HepG2 (cell line): ENCODE data around the gene DOC2A. TPM values are rescaled to one million over a fixed set of nuclear protein-coding genes. Genes with fewer than 3 reads are reported as not detected.

Experiments used
- ATAC-seq: fragments of 200-7000 bp; cut with Tn5 transposase; 3 replicates; pipeline ENCODE4 v1.9.1; 2020; ENCODE audit warnings: mild to moderate bottlenecking, moderate library complexity
- BruUV-seq: library from RNA; stranded (reverse); fragments of 400-500 nt; replicated peaks from 2 replicates; lab custom pipeline; 2021; lab: Mats Ljungman, UMichigan
- CTCF ChIA-PET: fragments of 300-600 bp; formaldehyde crosslinking; extraction: SDS; loops from one replicate; lab custom pipeline; 2021; ENCODE audit warnings: low total read pairs, inconsistent platforms, low intra/inter-chr PET ratio; lab: Yijun Ruan, JAX
- POLR2A ChIA-PET: fragments of 350-600 bp; sonication (Branson Sonifier 250); formaldehyde crosslinking; loops from one replicate; lab custom pipeline; 2020; ENCODE audit warnings: antibody characterized with exemption, inconsistent platforms; lab: Yijun Ruan, JAX
- DNase-seq: peaks from one replicate; pipeline ENCODE4 v3.0.0-alpha.2; 2015; ENCODE audit warnings: low spot score
- FAIRE-seq: peaks from 3 replicates; lab custom pipeline; 2011; peaks lifted over from hg19 to GRCh38; lab: Jason Lieb, UNC
- H2AFZ ChIP-seq: one replicate; pipeline ENCODE4 v1.6.1; 2011; ENCODE audit warnings: low read length, inconsistent platforms
- H3K27ac ChIP-seq: fragments of 300-600 bp; 3 replicates; pipeline ENCODE4 v1.8.0; 2011; ENCODE audit warnings: mixed run types, mild to moderate bottlenecking, mixed read lengths, low read length, inconsistent platforms; ENCODE audit not compliant: insufficient read depth; ENCODE audit errors: extremely low read length
- H3K27me3 ChIP-seq, 2 experiments: fragments of 200-600 bp in 1 of 2; 2 replicates in 1 of 2; 3 replicates in 1 of 2; pipeline versions ENCODE4 v1.6.0 to v1.8.0; 2011; ENCODE audit warnings: low read length in 2 of 2, mild to moderate bottlenecking in 2 of 2, moderate library complexity in 2 of 2, inconsistent platforms in 1 of 2; ENCODE audit not compliant: insufficient read depth in 2 of 2, control insufficient read depth in 1 of 2
- H3K36me3 ChIP-seq, 2 experiments: fragments of 200-600 bp in 1 of 2; replicated peaks in 1 of 2; 2 replicates in 1 of 2; 3 replicates in 1 of 2; pipeline versions ENCODE4 v1.5.1 to v1.8.0; 2011; ENCODE audit warnings: low read length in 2 of 2, inconsistent platforms in 1 of 2; ENCODE audit not compliant: insufficient read depth in 2 of 2, control insufficient read depth in 1 of 2
- H3K4me1 ChIP-seq: 2 replicates; pipeline ENCODE4 v1.5.1; 2012; ENCODE audit warnings: low read length, inconsistent platforms; ENCODE audit not compliant: insufficient read depth
- H3K4me2 ChIP-seq: 2 replicates; pipeline ENCODE4 v1.6.0; 2011; ENCODE audit warnings: low read depth, low read length, inconsistent platforms
- H3K4me3 ChIP-seq, 3 experiments: fragments of 200-600 bp in 1 of 3; sonication (generic), shearing (Covaris generic) in 1 of 3; replicated peaks in 1 of 3; 2 replicates each; pipeline ENCODE4 v1.5.1; 2011 to 2016; ENCODE audit warnings: low read length in 3 of 3, inconsistent platforms in 2 of 3, low read depth in 2 of 3, mild to moderate bottlenecking in 2 of 3, control low read depth in 1 of 3, mixed read lengths in 1 of 3; ENCODE audit not compliant: insufficient read depth in 1 of 3
- H3K79me2 ChIP-seq: one replicate; pipeline ENCODE4 v1.6.1; 2011; ENCODE audit warnings: low read length, inconsistent platforms; ENCODE audit not compliant: insufficient read depth
- H3K9ac ChIP-seq: 2 replicates; pipeline ENCODE4 v1.6.0; 2011; ENCODE audit warnings: mild to moderate bottlenecking, low read depth, low read length, inconsistent platforms; ENCODE audit not compliant: insufficient read depth
- H3K9me3 ChIP-seq: 2 replicates; pipeline ENCODE4 v1.5.1; 2012; ENCODE audit warnings: mild to moderate bottlenecking, low read length
- H4K20me1 ChIP-seq: 2 replicates; pipeline ENCODE4 v1.6.0; 2011; ENCODE audit warnings: inconsistent platforms, mild to moderate bottlenecking, low read length, moderate library complexity; ENCODE audit not compliant: insufficient read depth
- ATF7 ChIP-seq, 2 experiments: fragments of 450-650 bp in 1 of 2; sonication (generic) in 1 of 2; formaldehyde crosslinking in 1 of 2; IDR thresholded peaks; 2 replicates each; pipeline versions ENCODE4 v1.4.0 to v1.6.1; 2016 to 2020; ENCODE audit warnings: antibody characterized with exemption in 1 of 2, mild to moderate bottlenecking in 1 of 2, missing genetic modification reagents in 1 of 2
- CREB1 ChIP-seq, 2 experiments: fragments of 450-650 bp in 1 of 2; IDR thresholded peaks; 2 replicates each; pipeline ENCODE4 v1.6.1; 2016 to 2017; ENCODE audit warnings: control low read depth in 1 of 2, mild to moderate bottlenecking in 1 of 2, missing compliant biosample characterization in 1 of 2, missing genetic modification characterization in 1 of 2
- FLYWCH1 ChIP-seq: sonication (generic); formaldehyde crosslinking; IDR thresholded peaks from 2 replicates; pipeline ENCODE4 v1.8.1; 2023; ENCODE audit warnings: mild to moderate bottlenecking, missing genetic modification reagents
- FOSL2 ChIP-seq: sonication (generic); formaldehyde crosslinking; IDR thresholded peaks from 2 replicates; pipeline ENCODE4 v1.4.0; 2020; ENCODE audit warnings: missing genetic modification reagents
- LRRFIP1 ChIP-seq: sonication (generic); formaldehyde crosslinking; conservative IDR thresholded peaks from 2 replicates; pipeline ENCODE4 v1.4.0; 2020; ENCODE audit warnings: missing genetic modification reagents
- MIXL1 ChIP-seq: IDR thresholded peaks from 2 replicates; pipeline ENCODE4 v1.6.1; 2016
- NFIB ChIP-seq: sonication (generic); formaldehyde crosslinking; IDR thresholded peaks from 2 replicates; pipeline ENCODE4 v1.9.0; 2021; ENCODE audit warnings: missing genetic modification reagents, mild to moderate bottlenecking, borderline replicate concordance
- TCF7 ChIP-seq: sonication (generic); IDR thresholded peaks from 2 replicates; pipeline ENCODE4 v1.6.1; 2016; ENCODE audit warnings: antibody characterized with exemption, low read depth
- YEATS4 ChIP-seq: sonication (generic); formaldehyde crosslinking; IDR thresholded peaks from 2 replicates; pipeline ENCODE4 v1.4.0; 2020; ENCODE audit warnings: missing genetic modification reagents, borderline replicate concordance
- ZBTB42 ChIP-seq: sonication (generic); formaldehyde crosslinking; IDR thresholded peaks from 2 replicates; pipeline ENCODE4 v1.5.0; 2020; ENCODE audit warnings: mild to moderate bottlenecking, missing genetic modification reagents
- ZEB1 ChIP-seq: IDR thresholded peaks from 2 replicates; pipeline ENCODE4 v1.6.1; 2012; ENCODE audit warnings: mild to moderate bottlenecking, low read depth, inconsistent platforms; ENCODE audit not compliant: insufficient replicate concordance
- ZNF317 ChIP-seq: sonication (generic); formaldehyde crosslinking; IDR thresholded peaks from 2 replicates; pipeline ENCODE4 v1.5.0; 2020; ENCODE audit warnings: mild to moderate bottlenecking, missing genetic modification reagents
- ZNF460 ChIP-seq: sonication (generic); formaldehyde crosslinking; IDR thresholded peaks from 2 replicates; pipeline ENCODE4 v1.5.1; 2020; ENCODE audit warnings: missing genetic modification reagents, mild to moderate bottlenecking, borderline replicate concordance
- ZNF512B ChIP-seq: sonication (generic); formaldehyde crosslinking; IDR thresholded peaks from 2 replicates; pipeline ENCODE4 v1.5.1; 2020; ENCODE audit warnings: missing genetic modification reagents, mild to moderate bottlenecking, borderline replicate concordance
- WGBS: methylation state at CpG from one replicate; pipeline ENCODE4 v1.1.6; 2017; ENCODE audit warnings: low lambda C conversion rate; 5-methylcytosine and 5-hydroxymethylcytosine counted together
- in situ Hi-C: cut with HindIII; loops from 2 replicates; pipeline ENCODE4 v1.10.0; 2017; ENCODE audit warnings: low pct_unique_long_range_greater_than_20kb; ENCODE audit not compliant: extremely low pct_ligation_motif_present
- intact Hi-C: fragments of 100-400 bp; cut with micrococcal nuclease; formaldehyde crosslinking; loops from one replicate; pipeline ENCODE4 v1.10.0; 2022; ENCODE audit not compliant: unreplicated experiment
- polyA plus RNA-seq, 8 experiments: library from polyadenylated mRNA; depleted of rRNA in 3 of 8; stranded (reverse) in 7 of 8; unstranded in 1 of 8; fragments of >200 nt; fragmentation: Illumina TruSeq in 4 of 8; extraction: Trizol in 4 of 8; gene quantifications; 2 replicates each; pipeline versions ENCODE4 v1.2.1 to v1.2.3, GENCODE V29; 2011 to 2016; ENCODE audit warnings: low read depth in 4 of 8, missing spikeins in 1 of 8, mixed read lengths in 1 of 8; ENCODE audit not compliant: insufficient read depth in 1 of 8
- total RNA-seq, 5 experiments: library from RNA; depleted of rRNA; stranded (reverse); fragments of >200 nt; fragmentation: Illumina TruSeq; extraction: Trizol; gene quantifications; 2 replicates each; pipeline ENCODE4 v1.2.3, GENCODE V29; 2016; ENCODE audit warnings: low read depth in 1 of 5

The DOC2A gene
- total and polyA plus RNA-seq, 2 of the 13 experiments (the other 11 are each of a cell fraction or from before 2014, with no cell fraction given): 0.15 to 0.55 TPM

- no peak overlapping the region for H3K27ac ChIP-seq
- FAIRE-seq: no peak
- intact Hi-C loops (loop anchor here (5.0 kb wide), 1 partner anchor 37 kb away; the partner anchor contains the start of gene TMEM219), in situ Hi-C loops (loop anchor here (10.0 kb wide), 1 partner anchor 135 kb away; the partner anchor contains the start of gene CDIPT)
- ATAC-seq: no peak
- TF ChIP-seq ZBTB42 (CRISPR knock-in tag): no peak
- no peak for TF ChIP-seq LRRFIP1 (CRISPR knock-in tag)
- TF ChIP-seq FOSL2 (CRISPR knock-in tag): no peak
- TF ChIP-seq TCF7: no peak
- no peak for TF ChIP-seq FLYWCH1
- TF ChIP-seq ZNF317 (CRISPR knock-in tag): no peak
- TF ChIP-seq MIXL1 (CRISPR knock-in tag): no peak
- no peak for TF ChIP-seq YEATS4 (CRISPR knock-in tag)
- TF ChIP-seq ATF7 (IDR thresholded peaks at IDR 0.05): peak; percentile 93
- TF ChIP-seq ATF7 (CRISPR knock-in tag; IDR thresholded peaks at IDR 0.05): no peak
- TF ChIP-seq NFIB (CRISPR knock-in tag): no peak
- peak; percentile 63 for TF ChIP-seq CREB1 (IDR thresholded peaks at IDR 0.05)
- no peak for TF ChIP-seq CREB1 (CRISPR knock-in tag; IDR thresholded peaks at IDR 0.05)
- no peak for TF ChIP-seq ZNF460 (CRISPR knock-in tag)
- TF ChIP-seq ZEB1: no peak
- TF ChIP-seq ZNF512B (CRISPR knock-in tag): no peak
- H4K20me1 ChIP-seq: no peaks in the 10 kb centered on the region
- no peak overlapping the region for H3K9ac ChIP-seq
- DNase-seq: no peak
- no peak overlapping the region for H3K4me2 ChIP-seq
- peaks cover 0 to 3% of the 10 kb centered on the region in 2 experiments; a peak in 1 of 5 replicates for H3K36me3 ChIP-seq
- POLR2A ChIA-PET: no interaction called here
- peaks cover 21% of the 10 kb centered on the region for H3K4me1 ChIP-seq
- H2AFZ ChIP-seq: no peak overlapping the region
- H3K4me3 ChIP-seq: no peak overlapping the region
- no TSS peak for BruUV-seq
- H3K27me3 ChIP-seq: peaks cover 0 to 5% of the 10 kb centered on the region in 2 experiments; a peak in 1 of 5 replicates
- CTCF ChIA-PET: no interaction called here
- peaks cover 9% of the 10 kb centered on the region for H3K79me2 ChIP-seq
- no peaks in the 10 kb centered on the region for H3K9me3 ChIP-seq
- WGBS: 95% methylated on average over 6 of the region's 6 CpGs
Measured at GRCh38 chr16:29999605-30000004, 11.2 kb downstream of the DOC2A start.
